HG03469 (cell line): ENCODE data around the gene PLEKHO2.

Experiments used
- ATAC-seq: cut with Tn5 transposase; IDR thresholded peaks from one replicate; pipeline ENCODE4 v1.9.1; 2021; ENCODE audit warnings: mild to moderate bottlenecking, moderate library complexity, moderate number of reproducible peaks; ENCODE audit not compliant: unreplicated experiment

Gene PLEKHO2

DNA sequence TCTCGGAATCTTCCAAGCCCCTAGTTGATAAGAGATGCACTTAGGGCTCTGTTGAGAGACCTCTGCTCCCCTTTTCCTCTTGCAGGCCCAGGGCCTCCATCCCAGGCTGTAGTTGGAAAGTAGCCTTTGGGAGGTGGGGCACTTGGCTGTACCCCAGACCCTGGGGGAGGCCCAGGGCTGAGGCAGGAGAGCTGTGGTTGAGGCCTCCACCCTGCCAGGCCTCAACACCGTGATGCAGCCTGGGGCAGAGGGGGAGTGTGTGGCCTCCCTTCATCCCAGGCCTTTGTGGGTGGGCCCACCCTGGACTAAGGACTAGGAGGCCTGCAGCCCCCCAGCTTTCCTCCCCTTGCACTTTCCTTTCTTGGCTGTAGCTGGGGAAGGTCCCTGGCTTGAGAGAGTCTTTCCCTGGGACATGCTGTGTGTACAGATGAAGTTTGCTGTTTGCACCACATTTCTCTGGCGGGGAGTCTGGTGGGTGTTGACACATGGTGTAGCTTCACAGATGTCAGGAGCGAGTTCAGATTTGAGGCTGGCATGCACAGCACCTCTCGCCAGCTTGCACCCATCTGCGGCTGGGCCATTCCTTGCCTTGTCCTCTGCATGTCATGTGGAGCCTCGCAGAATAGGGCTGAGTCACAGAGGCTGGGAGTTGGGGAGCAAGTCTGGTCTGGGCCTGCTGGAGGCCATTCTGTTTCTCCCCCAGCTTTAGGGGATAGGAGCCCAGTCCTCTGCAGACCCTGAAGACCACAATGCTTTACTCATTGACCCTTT, 13.7 kb downstream of the PLEKHO2 start:
- no peak for ATAC-seq

DNA sequence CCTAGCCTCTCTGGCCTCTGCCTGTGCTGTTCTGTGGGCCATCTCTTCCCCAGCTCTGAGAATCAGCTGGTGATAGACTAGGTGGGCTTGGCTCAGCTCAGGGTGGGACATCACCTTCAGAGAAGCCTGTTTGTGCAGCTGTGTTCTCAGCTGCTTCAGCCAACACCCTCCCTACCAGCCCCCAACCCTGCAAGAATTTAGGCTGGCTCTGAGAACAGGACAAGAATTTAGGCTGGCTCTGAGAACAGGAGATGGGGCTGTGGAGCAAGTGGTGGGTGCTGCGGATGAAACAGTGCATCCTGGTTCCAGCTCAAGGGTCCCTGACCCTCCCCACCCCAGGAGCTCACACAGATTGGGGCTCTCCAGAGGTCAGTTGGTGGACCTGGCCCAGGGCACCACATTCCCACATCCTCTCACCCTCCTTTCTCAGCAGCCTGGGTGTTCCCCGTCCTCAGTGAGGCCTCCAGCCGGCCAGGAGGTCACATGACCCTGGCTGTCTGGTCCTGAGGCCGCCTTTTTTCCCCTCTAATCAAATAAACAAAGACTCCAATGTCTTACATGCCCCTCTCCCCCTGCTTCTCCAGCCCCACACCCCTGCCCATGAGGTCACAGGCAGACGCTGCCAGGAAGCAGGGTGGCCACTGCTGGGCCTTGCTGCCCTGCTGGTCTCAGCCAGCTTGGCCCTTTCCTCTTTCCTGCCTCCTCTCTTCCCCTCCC, 14.9 kb downstream of the PLEKHO2 start:
- ATAC-seq: no peak

DNA sequence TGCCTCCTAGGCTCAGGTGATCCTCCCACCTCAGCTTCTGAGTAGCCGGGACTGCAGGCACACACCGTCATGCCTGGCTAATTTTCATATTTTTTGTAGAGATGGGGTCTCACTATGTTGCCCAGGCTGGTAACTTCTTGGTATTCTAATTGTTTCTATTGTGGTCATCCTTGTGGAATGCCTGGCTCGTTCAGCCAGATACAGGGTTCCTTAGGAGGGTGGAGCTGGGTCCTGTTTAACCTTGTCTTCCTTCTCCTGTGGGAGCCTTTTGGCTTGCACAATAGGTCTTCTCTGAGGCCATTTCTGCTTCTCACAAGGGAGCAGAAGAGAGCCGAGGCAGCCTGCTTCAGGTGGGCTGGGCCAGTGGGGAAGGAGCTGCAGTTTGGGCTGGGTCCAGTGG, 15.7 kb downstream of the PLEKHO2 start:
- ATAC-seq: no peak

DNA sequence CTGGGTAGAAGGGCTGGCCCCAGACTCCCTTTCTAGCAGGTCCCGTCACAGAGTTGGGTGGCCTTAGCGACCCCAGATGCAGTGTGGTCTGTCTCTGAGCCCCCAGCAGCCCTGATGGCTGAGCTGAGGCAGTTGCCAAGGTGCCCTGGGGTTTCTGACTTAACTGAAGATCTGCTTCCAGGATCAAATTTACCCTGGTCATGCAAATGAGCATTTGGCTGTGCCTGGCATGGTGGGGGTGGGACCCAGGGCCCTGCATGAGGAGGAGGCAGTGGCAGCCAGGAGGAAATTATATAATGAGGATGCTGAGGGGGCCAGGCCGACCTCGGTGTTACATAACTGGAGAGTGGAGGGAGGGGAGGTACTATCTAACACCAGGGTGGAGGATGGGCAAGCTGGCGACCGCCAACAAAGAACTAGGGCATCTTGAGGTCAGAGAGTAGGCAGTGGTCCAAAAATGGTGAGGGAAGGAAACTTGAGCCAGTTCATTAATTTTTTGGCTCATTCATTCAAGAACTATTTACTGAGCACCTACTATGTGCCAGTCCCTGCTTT, 16.4 kb downstream of the PLEKHO2 start:
- no peak for ATAC-seq

DNA sequence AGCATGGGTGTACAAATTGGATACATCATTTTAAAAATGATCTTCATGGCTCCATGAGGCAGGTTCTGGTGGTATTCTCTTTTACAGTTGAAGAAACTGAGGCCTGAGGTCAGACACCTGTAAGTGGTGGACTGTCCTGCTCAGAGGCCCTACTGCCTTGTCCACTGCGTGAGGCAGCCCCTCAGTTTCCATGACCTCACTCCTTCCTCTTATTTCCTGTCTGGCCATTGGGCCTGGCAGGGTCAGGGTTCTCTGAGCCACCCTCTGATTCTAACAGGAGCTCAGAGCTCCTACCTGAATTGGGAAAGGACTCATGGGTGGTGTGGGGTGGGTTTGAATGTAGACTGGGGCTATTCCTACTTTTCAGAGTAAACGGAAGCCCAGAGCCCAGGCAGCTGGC, 17.5 kb downstream of the PLEKHO2 start:
- ATAC-seq: no peak

DNA sequence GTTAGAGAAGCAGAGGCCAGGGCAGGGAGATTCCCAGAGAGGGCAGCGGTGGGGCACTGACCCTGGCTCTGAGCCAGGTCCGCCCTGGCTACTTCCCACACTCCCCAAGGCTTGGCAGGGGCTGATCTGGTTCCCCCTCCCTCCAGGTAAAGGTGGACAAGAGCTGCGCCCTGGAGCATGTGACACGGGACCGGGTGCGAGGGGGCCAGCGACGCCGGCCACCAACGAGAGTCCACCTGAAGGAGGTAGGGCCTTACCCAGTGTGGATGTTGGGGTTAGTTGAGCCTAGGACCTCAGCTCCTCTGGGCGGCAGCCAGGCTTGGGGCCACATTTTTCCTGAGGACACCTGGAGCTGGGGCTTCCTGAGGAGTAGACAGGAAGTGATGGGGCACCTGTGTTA, 19.6 kb downstream of the PLEKHO2 start:
- ATAC-seq: no peak

DNA sequence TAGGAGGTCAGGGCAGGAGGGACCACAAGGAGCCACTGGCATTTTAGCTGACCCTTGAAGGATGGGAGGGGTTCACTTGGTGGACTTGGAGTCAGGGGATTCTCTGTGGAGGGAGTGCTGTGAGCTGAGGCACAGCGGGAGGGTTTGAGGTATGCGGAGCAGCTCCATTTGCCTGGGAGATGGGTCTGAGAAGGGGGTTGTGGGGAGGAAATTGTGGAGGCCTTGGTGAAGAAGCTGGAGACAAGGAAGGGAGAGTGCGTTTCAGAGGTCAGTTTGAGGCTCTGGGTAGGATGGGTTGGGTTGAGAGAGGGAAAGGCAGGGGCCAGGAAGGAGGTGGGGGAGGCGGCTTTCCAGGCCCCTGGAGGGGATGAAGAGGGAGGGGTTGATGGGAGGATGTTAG, 20.2 kb downstream of the PLEKHO2 start:
- ATAC-seq: no peak

DNA sequence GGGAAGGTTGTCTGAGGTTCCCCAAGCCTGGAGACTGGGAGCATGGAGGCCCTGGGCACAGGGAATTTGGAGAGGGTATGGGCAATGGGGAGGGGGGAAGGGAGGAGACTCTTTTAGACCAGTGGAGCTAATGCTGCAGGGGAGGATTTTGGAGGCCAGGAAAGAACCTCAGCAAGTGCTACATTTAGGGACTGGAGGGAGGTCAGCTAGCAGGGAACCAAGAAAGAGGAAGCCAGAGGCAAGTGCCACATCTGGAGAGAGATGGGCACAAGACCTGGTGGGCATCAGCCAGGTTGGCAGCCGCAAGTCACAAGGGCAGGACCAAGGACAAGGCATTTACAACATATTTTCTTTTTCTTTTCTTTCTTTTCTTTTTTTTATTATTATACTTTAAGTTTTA, 20.7 kb downstream of the PLEKHO2 start:
- no peak for ATAC-seq

DNA sequence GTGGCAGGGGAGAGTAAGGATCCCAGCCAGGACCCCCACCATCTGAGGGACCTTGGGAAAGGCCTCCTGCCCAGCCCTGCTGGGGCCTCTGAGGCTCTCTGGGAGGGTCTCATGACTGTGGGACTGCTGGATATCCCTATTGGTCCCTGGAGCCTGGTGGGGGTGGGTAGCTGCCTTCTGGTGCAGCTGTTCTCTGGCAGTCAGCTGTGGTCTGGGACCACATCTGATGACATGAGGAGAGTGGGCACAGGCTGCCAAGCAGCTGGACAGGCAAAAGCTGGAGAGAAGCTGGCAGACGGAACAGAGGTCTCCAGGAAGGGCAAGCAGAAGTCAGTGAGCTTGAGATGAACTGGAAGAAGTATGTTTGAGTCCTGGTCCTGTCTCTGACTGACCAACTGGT, 22.4 kb downstream of the PLEKHO2 start:
- no peak for ATAC-seq

DNA sequence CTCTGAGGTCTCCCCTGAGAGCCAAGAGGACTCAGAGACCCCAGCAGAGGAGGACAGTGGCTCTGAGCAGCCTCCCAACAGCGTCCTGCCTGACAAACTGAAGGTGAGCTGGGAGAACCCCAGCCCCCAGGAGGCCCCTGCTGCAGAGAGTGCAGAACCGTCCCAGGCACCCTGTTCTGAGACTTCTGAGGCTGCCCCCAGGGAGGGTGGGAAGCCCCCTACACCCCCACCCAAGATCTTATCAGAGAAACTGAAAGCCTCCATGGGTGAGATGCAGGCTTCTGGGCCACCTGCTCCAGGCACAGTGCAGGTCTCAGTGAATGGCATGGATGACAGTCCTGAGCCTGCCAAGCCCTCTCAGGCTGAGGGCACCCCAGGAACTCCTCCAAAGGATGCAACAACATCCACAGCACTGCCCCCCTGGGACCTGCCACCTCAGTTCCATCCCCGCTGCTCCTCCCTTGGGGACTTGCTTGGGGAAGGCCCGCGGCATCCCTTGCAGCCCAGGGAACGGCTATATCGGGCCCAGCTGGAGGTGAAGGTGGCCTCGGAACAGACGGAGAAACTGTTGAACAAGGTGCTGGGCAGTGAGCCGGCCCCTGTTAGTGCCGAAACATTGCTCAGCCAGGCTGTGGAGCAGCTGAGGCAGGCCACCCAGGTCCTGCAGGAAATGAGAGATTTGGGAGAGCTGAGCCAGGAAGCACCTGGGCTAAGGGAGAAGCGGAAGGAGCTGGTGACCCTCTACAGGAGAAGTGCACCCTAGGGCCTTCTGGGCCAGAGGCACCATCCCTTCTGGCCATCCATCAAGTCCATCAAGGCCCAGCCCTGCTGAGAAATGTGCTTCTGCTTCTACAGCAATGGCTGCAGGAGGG, 23.6 kb downstream of the PLEKHO2 start:
- ATAC-seq: no peak

DNA sequence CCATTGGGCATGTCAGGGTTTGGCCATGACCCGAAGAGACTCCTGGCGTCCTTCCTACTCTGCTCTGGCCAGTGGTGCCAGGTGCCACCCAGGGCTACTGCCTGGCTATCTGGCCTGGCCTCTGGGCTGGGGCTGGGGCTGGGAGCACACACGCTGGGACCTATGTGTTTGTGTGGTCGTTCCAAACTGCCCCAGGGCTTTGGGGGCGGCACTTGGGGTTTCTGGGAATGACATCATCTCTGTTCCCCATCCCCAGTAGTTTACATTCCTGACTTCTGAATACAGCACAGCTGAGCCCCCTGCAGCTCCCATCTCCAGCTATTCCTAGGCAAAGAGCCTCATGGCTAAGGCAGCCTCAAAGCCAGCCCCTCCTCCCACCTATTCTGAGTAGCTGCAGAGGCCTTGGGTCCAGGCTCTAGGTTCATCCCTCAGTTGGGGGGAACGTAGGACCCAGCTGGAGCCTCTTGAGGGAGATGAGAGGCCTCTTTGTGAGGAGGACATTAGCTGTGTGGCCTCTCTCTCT, 24.3 kb downstream of the PLEKHO2 start:
- no peak for ATAC-seq

DNA sequence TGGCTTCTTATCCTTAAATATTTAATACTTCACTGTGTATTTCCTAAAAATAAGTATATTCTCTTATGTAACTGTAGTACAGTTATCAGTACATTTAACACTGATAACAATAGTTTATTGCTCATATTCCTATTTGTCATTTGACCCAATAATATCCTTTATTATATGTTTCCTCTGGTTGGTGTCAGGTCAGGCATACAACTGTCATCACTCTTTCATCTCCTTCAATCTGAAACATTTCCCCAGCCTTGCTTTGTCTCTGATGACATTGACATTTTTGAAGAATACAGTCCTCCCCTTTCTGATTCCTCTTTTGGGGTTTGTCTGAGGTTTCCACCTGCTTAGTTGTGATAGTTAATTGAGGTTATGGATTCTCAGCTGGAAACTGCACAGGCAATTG, 27.8 kb downstream of the PLEKHO2 start:
- no peak for ATAC-seq

DNA sequence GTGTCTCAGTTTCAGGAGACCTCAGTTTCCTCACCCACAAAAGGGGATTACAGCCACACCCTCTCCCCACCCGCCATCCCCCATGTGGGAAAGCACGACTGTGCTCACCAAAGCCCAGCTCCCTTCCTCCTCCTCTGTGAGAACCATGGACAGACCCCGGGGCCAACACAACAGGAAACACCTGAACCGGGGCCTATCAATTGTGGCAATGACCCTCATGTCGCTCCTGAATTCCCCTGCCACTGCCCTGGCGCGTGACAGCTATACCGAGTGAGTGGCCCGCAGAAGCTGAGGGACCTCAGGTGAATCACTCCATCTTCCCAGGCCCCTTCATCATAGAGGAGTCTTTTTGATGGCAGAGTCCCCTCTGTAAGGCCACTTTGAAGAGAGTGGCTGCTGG, 28.6 kb downstream of the PLEKHO2 start:
- ATAC-seq: no peak

DNA sequence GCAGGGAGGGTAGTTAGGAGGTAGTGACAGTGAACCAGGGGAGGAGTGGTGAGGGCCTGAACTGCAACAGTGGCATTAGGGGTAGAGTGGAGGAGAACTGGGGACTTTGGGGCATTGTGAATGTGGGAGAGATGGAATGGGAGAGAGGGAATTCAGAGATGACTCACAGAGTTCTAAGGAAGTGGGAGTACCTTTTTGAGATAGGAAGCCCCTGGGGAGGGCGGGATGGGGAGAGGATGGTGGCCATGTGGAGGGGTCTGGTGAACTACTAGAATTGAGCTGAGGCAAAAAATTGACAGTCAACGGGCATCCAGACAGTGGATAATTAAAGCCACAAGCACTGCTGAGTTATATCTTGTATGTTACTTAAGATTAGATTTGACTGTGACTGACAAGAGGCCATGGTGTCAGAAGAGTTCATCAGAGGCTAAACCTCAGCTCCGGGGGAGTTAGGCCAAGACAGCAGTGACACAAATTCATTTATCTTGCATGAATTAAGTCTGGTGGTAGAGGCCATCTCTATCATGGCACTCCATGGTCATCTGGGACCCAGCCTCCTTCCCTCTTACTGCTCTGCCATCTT, 34.0 kb downstream of the PLEKHO2 start:
- ATAC-seq: no peak

DNA sequence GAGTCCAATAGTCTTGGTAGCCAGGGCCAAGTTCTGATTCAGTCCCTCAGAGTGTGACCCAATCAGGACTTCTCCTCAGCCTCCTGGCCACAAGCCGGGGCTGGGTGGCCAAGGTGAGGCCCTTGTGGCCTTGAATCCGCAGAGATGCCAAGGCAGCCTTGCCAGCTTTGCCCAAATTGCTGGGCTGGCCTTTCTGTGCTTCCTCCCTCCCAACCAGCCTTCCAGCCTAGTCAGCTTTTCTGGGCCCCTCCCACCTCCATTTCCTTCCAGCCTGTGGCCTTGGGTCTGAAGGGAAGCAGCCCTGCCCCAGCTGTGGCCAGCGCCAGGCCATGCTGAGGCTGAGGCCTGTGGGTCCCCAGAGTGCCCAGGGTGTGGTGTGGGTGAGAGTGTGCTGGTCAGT, 35.7 kb downstream of the PLEKHO2 start:
- no peak for ATAC-seq

DNA sequence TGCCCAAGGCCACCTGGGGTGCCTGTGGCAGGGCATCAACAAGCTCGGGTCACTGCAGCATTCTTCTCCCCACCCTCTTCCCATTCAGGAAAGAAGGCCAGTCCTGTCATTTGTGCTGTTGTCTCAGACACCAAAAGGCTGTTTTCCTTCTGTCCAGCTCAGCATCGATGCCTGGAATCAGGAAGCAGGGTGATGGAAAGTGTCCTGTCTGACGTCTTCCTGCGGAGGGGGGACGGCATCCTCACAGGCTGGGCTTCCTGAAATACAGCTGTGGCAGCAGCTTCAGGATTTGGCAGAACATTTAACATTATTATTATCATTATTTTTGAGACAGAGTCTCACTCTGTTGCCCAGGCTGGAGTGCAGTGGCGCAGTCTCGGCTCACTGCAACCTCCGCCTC, 37.0 kb downstream of the PLEKHO2 start:
- ATAC-seq: no peak

DNA sequence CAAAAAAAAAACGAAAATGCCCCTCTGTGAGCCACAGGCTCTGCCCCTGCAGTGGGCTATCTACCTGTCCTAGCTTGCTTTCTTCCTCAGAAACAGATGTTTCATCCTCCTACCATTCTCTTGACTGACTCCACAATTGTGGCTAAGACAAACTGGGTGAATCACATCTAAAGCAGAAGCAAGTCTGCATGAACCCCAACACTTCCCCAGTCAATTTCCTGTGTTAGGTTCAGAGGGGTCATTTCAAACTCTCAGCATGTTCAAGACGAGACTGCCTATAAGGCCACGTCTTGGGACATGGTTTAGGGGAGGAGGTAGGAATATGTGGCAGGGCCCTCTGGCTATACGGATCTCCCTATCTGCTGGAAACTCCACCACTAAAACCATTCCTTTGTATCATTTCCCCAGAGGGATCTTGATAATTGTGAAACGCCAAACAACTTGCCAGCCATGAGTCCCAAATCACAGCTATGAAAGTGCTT, 41.4 kb downstream of the PLEKHO2 start:
- ATAC-seq: no peak

DNA sequence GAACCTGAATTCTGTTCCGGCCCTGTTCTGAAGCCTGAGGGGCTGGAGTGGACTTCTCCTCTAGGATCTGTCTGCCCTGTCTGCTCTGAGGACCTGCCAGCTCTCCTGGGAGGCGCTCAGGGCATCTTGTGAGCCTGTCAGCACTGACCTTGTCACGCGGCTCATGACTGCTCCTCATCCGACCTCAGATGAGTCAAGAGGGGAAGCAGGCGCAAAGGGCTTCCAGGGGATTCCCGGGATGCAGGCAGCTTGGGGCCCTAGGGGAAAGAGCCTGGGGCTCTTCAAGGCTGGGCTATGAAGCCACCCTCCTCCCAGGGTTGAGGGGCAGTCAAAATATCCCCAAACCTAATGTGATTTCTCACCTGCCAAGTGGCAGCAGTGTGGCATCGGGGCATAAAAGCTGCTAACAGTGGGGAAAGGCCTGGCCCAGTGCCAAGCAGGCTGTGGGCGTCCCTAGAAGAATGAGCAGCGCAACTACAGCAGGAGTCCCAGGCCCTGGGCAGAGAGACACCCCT, 42.3 kb downstream of the PLEKHO2 start:
- ATAC-seq: peak; percentile 35

DNA sequence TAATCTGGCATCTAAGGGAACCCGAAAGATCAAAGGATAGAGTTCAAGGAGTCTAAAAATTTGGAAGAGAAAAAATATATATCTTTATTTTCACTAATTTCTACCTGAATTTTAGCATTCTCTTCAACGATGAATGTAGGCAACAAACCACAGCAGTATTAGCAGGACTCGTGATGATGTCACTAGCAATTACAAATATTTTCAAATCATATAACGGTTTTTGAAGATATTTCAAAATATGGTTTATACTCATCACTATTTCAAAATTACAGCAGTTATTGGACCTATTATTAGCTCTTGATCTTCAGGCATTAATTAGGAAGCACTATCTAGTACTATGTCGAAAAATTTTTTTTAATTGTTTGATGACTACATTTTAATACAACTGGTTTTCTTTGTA, 43.0 kb downstream of the PLEKHO2 start:
- ATAC-seq: no peak

DNA sequence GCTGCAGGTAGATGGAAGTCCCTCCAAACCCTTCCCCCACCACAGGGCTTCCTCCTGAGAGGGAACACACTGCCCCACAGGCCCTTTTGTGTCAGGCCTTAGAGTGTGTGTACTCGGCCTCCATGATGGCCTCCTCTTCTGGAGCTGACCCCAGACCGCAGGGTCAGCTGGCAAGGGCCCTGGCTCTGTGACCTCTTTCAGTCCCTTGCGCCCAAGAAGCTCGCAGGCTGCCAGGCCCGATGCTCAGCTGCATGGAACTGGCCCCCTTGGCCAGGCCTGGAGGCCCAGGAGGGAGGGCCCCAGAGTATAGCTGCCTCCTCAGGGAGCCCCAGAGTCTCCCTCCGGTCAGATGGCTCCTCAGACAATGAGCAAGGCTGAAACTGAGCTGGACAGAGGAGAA, 46.6 kb downstream of the PLEKHO2 start:
- ATAC-seq: no peak
